Smooth muscle cell (in vitro differentiated cells): ENCODE measurements around the gene SRI. TPM values are rescaled to one million over a fixed set of nuclear protein-coding genes. Genes with fewer than 3 reads are reported as not detected.

Experiments
- DNase-seq: peaks from one replicate; lab custom pipeline; 2025; ENCODE audit not compliant: unreplicated experiment; lab: John Stamatoyannopoulos, UW
- H2AFZ ChIP-seq: fragments of 200-600 bp; sonication (generic); 2 replicates; pipeline ENCODE4 v1.6.0; 2016; ENCODE audit warnings: antibody characterized with exemption, low read depth, mild to moderate bottlenecking
- H3F3A ChIP-seq: fragments of 200-600 bp; sonication (generic); 2 replicates; pipeline ENCODE4 v1.6.0; 2017; ENCODE audit warnings: antibody characterized with exemption, low read depth
- H3K27ac ChIP-seq: fragments of 200-600 bp; sonication (generic); 2 replicates; pipeline ENCODE4 v1.5.1; 2016; ENCODE audit warnings: low read depth, mild to moderate bottlenecking
- H3K27me3 ChIP-seq: fragments of 200-600 bp; sonication (generic); 2 replicates; pipeline ENCODE4 v1.6.1; 2016; ENCODE audit warnings: low read depth, mild to moderate bottlenecking
- H3K36me3 ChIP-seq: fragments of 200-600 bp; sonication (generic); 2 replicates; pipeline ENCODE4 v1.5.1; 2016; ENCODE audit warnings: low read depth
- H3K4me1 ChIP-seq: fragments of 200-600 bp; sonication (generic); 2 replicates; pipeline ENCODE4 v1.5.1; 2016; ENCODE audit warnings: low read depth
- H3K4me2 ChIP-seq: fragments of 200-600 bp; sonication (generic); 2 replicates; pipeline ENCODE4 v1.6.0; 2016; ENCODE audit warnings: mild to moderate bottlenecking
- H3K4me3 ChIP-seq: fragments of 200-600 bp; sonication (generic); 2 replicates; pipeline ENCODE4 v1.5.1; 2016; ENCODE audit warnings: mild to moderate bottlenecking
- H3K79me2 ChIP-seq: fragments of 200-600 bp; sonication (generic); 2 replicates; pipeline ENCODE4 v1.6.0; 2016; ENCODE audit warnings: low read depth, mild to moderate bottlenecking
- H3K9ac ChIP-seq: fragments of 200-600 bp; sonication (generic); 2 replicates; pipeline ENCODE4 v1.6.0; 2016; ENCODE audit warnings: low read depth
- H3K9me3 ChIP-seq: fragments of 200-600 bp; sonication (generic); replicated peaks from 2 replicates; pipeline ENCODE4 v1.5.1; 2016; ENCODE audit warnings: low read depth
- H4K20me1 ChIP-seq: fragments of 200-600 bp; sonication (generic); 2 replicates; pipeline ENCODE4 v1.6.0; 2016; ENCODE audit warnings: low read depth
- WGBS: methylation state at CpG from one replicate; pipeline ENCODE4 v1.1.7; 2016; ENCODE audit warnings: low lambda C conversion rate; 5-methylcytosine and 5-hydroxymethylcytosine counted together
- polyA plus RNA-seq: library from polyadenylated mRNA; unstranded; fragments of >200 nt; fragmentation: Nextera tagmentation; extraction: Ambion mirVana; gene quantifications from 2 replicates; pipeline ENCODE4 v1.2.1, GENCODE V29; 2016
- total RNA-seq: library from RNA; depleted of rRNA; stranded (reverse); fragments of >200 nt; gene quantifications from 2 replicates; pipeline ENCODE4 v1.2.3, GENCODE V29; 2014
- TF ChIP-seq, protein P1 (sequence below): fragments of 200-600 bp; sonication (generic); IDR thresholded peaks from 2 replicates; pipeline ENCODE4 v1.5.1; 2017; ENCODE audit warnings: borderline replicate concordance, mild to moderate bottlenecking, antibody characterized with exemption; ENCODE audit not compliant: insufficient read depth, poor library complexity, severe bottlenecking

The SRI gene
- total and polyA plus RNA-seq, 2 experiments from 2014 or later = 75.2 to 175 TPM

DNA sequence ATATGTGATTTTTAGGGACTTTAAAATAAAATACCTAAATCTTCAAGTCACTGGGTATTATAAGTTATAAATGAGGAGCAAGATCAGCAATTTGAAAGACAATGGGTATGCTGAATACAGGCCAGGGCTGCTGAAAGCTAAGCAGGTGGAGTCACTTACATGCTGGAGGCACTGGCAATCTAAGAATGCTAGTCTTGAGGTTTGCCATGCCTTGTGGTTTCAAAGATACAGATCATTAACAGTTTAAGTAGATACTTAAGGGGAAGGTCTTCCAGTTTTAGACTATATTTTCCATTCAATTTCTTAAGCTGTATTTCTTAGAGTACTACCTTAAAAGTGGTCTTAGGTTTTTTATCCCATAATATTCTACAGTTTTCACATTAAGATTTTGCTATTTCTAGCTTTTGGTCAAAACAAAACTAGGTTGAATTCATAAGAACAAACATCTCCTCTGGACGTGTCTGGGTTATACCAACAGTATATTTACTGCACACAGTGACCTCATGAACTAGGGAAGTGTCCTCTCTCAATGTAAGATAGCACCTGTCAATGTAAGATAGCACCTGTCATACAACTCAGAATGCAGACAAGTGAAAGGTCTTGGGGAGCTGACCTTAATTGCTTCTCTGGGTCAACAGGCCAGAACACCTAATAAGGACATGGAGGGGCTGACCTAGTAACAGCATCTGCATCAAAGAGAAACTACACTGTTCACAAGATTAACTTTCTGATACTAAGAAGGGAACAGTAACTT lies 2.0 kb downstream of the SRI start:
- Histone ChIP-seq H2AFZ (no peak overlapping the region), H4K20me1 (peaks cover 28% of the 10 kb centered on the region), H3K36me3 (peaks cover 5% of the 10 kb centered on the region), H3K4me1 (peaks cover 14% of the 10 kb centered on the region), H3K27ac (no peak overlapping the region), H3F3A (no peaks in the 10 kb centered on the region), H3K9ac (peak overlapping the region; percentile 99), H3K4me2 (peak overlapping the region; percentile 87), H3K9me3 (no peaks in the 10 kb centered on the region), H3K4me3 (peak overlapping the region; percentile 97), H3K27me3 (no peaks in the 10 kb centered on the region), H3K79me2 (peaks cover 41% of the 10 kb centered on the region)
- WGBS = 45% methylated on average over 1 of the region's 1 CpG
- no peak for DNase-seq
- TF ChIP-seq, protein P1, sequence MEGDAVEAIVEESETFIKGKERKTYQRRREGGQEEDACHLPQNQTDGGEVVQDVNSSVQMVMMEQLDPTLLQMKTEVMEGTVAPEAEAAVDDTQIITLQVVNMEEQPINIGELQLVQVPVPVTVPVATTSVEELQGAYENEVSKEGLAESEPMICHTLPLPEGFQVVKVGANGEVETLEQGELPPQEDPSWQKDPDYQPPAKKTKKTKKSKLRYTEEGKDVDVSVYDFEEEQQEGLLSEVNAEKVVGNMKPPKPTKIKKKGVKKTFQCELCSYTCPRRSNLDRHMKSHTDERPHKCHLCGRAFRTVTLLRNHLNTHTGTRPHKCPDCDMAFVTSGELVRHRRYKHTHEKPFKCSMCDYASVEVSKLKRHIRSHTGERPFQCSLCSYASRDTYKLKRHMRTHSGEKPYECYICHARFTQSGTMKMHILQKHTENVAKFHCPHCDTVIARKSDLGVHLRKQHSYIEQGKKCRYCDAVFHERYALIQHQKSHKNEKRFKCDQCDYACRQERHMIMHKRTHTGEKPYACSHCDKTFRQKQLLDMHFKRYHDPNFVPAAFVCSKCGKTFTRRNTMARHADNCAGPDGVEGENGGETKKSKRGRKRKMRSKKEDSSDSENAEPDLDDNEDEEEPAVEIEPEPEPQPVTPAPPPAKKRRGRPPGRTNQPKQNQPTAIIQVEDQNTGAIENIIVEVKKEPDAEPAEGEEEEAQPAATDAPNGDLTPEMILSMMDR = no peak

- Histone ChIP-seq H3K4me1 (peaks cover 14% of the 10 kb centered on the region), H4K20me1 (peaks cover 28% of the 10 kb centered on the region), H3K27ac (no peak overlapping the region), H3K9me3 (no peaks in the 10 kb centered on the region), H3K4me3 (no peak overlapping the region), H3K79me2 (peaks cover 41% of the 10 kb centered on the region), H3K4me2 (no peak overlapping the region), H3K27me3 (no peaks in the 10 kb centered on the region), H3K36me3 (peaks cover 5% of the 10 kb centered on the region), H2AFZ (no peak overlapping the region), H3F3A (no peaks in the 10 kb centered on the region), H3K9ac (no peak overlapping the region)
- TF ChIP-seq, protein P1 = no peak
- no peak for DNase-seq
These were observed 3.6 kb downstream of the SRI start for GRCh38 chr7:88216276-88216675.

GRCh38 chr7:88215295-88215694 lies 4.5 kb downstream of the SRI start:
- H3K27ac ChIP-seq = no peak overlapping the region
- H3K9me3 ChIP-seq = no peaks in the 10 kb centered on the region
- H3K36me3 ChIP-seq = peaks cover 5% of the 10 kb centered on the region
- TF ChIP-seq, protein P1 = no peak
- no peak overlapping the region for H2AFZ ChIP-seq
- no peak for DNase-seq
- H3K4me3 ChIP-seq = no peak overlapping the region
- H3F3A ChIP-seq = no peaks in the 10 kb centered on the region
- H3K4me1 ChIP-seq = peaks cover 10% of the 10 kb centered on the region
- no peaks in the 10 kb centered on the region for H3K27me3 ChIP-seq
- peaks cover 28% of the 10 kb centered on the region for H4K20me1 ChIP-seq
- H3K9ac ChIP-seq = no peak overlapping the region
- H3K79me2 ChIP-seq = peaks cover 41% of the 10 kb centered on the region
- 95% methylated on average over 2 of the region's 2 CpGs for WGBS
- no peak overlapping the region for H3K4me2 ChIP-seq

- Histone ChIP-seq H3K9ac (no peak overlapping the region), H3K79me2 (peaks cover 38% of the 10 kb centered on the region), H3K4me2 (no peak overlapping the region), H3K27me3 (no peaks in the 10 kb centered on the region), H3F3A (no peaks in the 10 kb centered on the region), H3K9me3 (no peaks in the 10 kb centered on the region), H3K4me3 (no peak overlapping the region), H4K20me1 (peaks cover 28% of the 10 kb centered on the region), H3K36me3 (peaks cover 5% of the 10 kb centered on the region), H3K4me1 (peaks cover 10% of the 10 kb centered on the region), H2AFZ (no peak overlapping the region), H3K27ac (no peak overlapping the region)
- 98% methylated on average over 2 of the region's 2 CpGs for WGBS
- TF ChIP-seq, protein P1 = no peak
- no peak for DNase-seq
These were observed 5.4 kb downstream of the SRI start for GRCh38 chr7:88214456-88214855.
